K562 (cell line): ENCODE data around the gene UCHL5. TPM values are rescaled to one million over a fixed set of nuclear protein-coding genes. Genes with fewer than 3 reads are reported as not detected.

Source experiments
- BDP1 ChIP-seq: IDR thresholded peaks from 3 replicates; pipeline ENCODE4 v1.6.1; 2011; ENCODE audit not compliant: insufficient read length, insufficient read depth
- CBFB ChIP-seq: sonication (generic); formaldehyde crosslinking; IDR thresholded peaks from 2 replicates; pipeline ENCODE4 v1.4.0; 2020; ENCODE audit warnings: mild to moderate bottlenecking, missing genetic modification reagents
- FOXA1 ChIP-seq: fragments of 450-650 bp; IDR thresholded peaks from 2 replicates; pipeline ENCODE4 v1.6.1; 2016; ENCODE audit warnings: mild to moderate bottlenecking, borderline replicate concordance
- FOXA3 ChIP-seq, 2 experiments: fragments of 450-650 bp in 1 of 2; sonication (generic) in 1 of 2; formaldehyde crosslinking; IDR thresholded peaks in 1 of 2; conservative IDR thresholded peaks in 1 of 2; 2 replicates each; pipeline versions ENCODE4 v1.4.0 to v1.8.0; 2020 to 2022; ENCODE audit warnings: mild to moderate bottlenecking in 2 of 2, missing genetic modification reagents in 1 of 2
- GMEB1 ChIP-seq: fragments of 250-450 bp; sonication (Bioruptor Pico); IDR thresholded peaks from 2 replicates; pipeline ENCODE4 v1.4.0; 2020; ENCODE audit warnings: mild to moderate bottlenecking
- ILK ChIP-seq: fragments of 450-650 bp; IDR thresholded peaks from 2 replicates; pipeline ENCODE4 v1.6.1; 2016; ENCODE audit warnings: missing genetic modification characterization, low read depth, mild to moderate bottlenecking, missing compliant biosample characterization, moderate library complexity, borderline replicate concordance
- MAFG ChIP-seq: fragments of 450-650 bp; conservative IDR thresholded peaks from 2 replicates; pipeline ENCODE4 v1.6.1; 2016; ENCODE audit warnings: missing genetic modification characterization, missing compliant biosample characterization
- MYBL2 ChIP-seq, 2 experiments: fragments of 450-650 bp in 1 of 2; sonication (generic) in 1 of 2; formaldehyde crosslinking in 1 of 2; IDR thresholded peaks; 2 replicates each; pipeline versions ENCODE4 v1.6.1 to v1.8.1; 2017 to 2022; ENCODE audit warnings: borderline replicate concordance in 1 of 2, inconsistent platforms in 1 of 2, low read depth in 1 of 2, mild to moderate bottlenecking in 1 of 2, missing genetic modification reagents in 1 of 2, moderate library complexity in 1 of 2
- NFE2L1 ChIP-seq: fragments of 450-650 bp; IDR thresholded peaks from 2 replicates; pipeline ENCODE4 v1.6.1; 2016; ENCODE audit warnings: missing genetic modification characterization, low read depth, mild to moderate bottlenecking, missing compliant biosample characterization, moderate library complexity, borderline replicate concordance
- NFXL1 ChIP-seq: fragments of 450-650 bp; formaldehyde crosslinking; IDR thresholded peaks from 2 replicates; pipeline ENCODE4 v1.4.0; 2021; ENCODE audit warnings: mild to moderate bottlenecking
- PPARD ChIP-seq: fragments of 250-450 bp; sonication (Bioruptor Pico); IDR thresholded peaks from 2 replicates; pipeline ENCODE4 v1.8.0; 2022; ENCODE audit warnings: inconsistent platforms, mild to moderate bottlenecking, moderate library complexity
- RAD21 ChIP-seq, 2 experiments: fragments of 250-450 bp in 1 of 2; fragments of 450-650 bp in 1 of 2; sonication (Bioruptor Pico) in 1 of 2; formaldehyde crosslinking in 1 of 2; IDR thresholded peaks in 1 of 2; conservative IDR thresholded peaks in 1 of 2; 2 replicates each; pipeline versions ENCODE4 v1.4.0 to v1.8.0; 2020 to 2022; ENCODE audit warnings: mild to moderate bottlenecking in 2 of 2, moderate library complexity in 1 of 2
- ZKSCAN3 ChIP-seq: fragments of 250-450 bp; sonication (Bioruptor Pico); IDR thresholded peaks from 2 replicates; pipeline ENCODE4 v1.4.0; 2020
- ZNF124 ChIP-seq: sonication (generic); formaldehyde crosslinking; IDR thresholded peaks from 2 replicates; pipeline ENCODE4 v1.8.1; 2022; ENCODE audit warnings: missing genetic modification reagents
- ZNF197 ChIP-seq: fragments of 200-800 bp; sonication (Bioruptor generic); IDR thresholded peaks from 2 replicates; pipeline ENCODE4 v1.6.1; 2016; ENCODE audit warnings: low read depth, missing genetic modification characterization, missing compliant biosample characterization
- ZNF609 ChIP-seq: sonication (generic); formaldehyde crosslinking; IDR thresholded peaks from 2 replicates; pipeline ENCODE4 v1.8.1; 2023; ENCODE audit warnings: missing genetic modification reagents, mild to moderate bottlenecking, borderline replicate concordance
- ZNF639 ChIP-seq, 2 experiments: fragments of 200-800 bp in 1 of 2; sonication (Bioruptor generic) in 1 of 2; sonication (generic) in 1 of 2; formaldehyde crosslinking in 1 of 2; IDR thresholded peaks in 1 of 2; conservative IDR thresholded peaks in 1 of 2; 2 replicates each; pipeline versions ENCODE4 v1.5.0 to v1.6.1; 2016 to 2020; ENCODE audit warnings: missing compliant biosample characterization in 1 of 2, missing genetic modification characterization in 1 of 2, missing genetic modification reagents in 1 of 2
- ZSCAN29 ChIP-seq: fragments of 450-650 bp; IDR thresholded peaks from 2 replicates; pipeline ENCODE4 v1.6.1; 2017
- polyA plus RNA-seq, 8 experiments: library from polyadenylated mRNA; depleted of rRNA in 4 of 8; stranded (reverse) in 5 of 8; unstranded in 3 of 8; fragments of >200 nt; fragmentation: Nextera tagmentation in 2 of 8; fragmentation: Illumina TruSeq in 1 of 8; extraction: Ambion mirVana in 2 of 8; extraction: Trizol in 1 of 8; gene quantifications; 2 replicates each; pipeline versions ENCODE4 v1.2.1 to v1.2.3, GENCODE V29; 2011 to 2014; ENCODE audit warnings: inconsistent platforms in 1 of 8, missing spikeins in 1 of 8
- total RNA-seq, 7 experiments: library from RNA; depleted of rRNA in 6 of 7; stranded (reverse); fragments of >200 nt in 6 of 7; fragmentation: Illumina TruSeq in 2 of 7; extraction: Trizol in 2 of 7; gene quantifications; 2 replicates each; pipeline versions ENCODE4 v1.2.1 to v1.2.3, GENCODE V29; 2011 to 2021; ENCODE audit warnings: low replicate concordance in 1 of 7

Gene UCHL5
- total and polyA plus RNA-seq, 9 of the 15 experiments (the other 6 are each of a cell fraction or from before 2014, with no cell fraction given), result 61.0 to 206 (median 122) TPM

GRCh38 chr1:193058529-193059281, 455 bp downstream of the UCHL5 start (continued):
- TF ChIP-seq NFE2L1 (tag) (no peak), ZNF124 (CRISPR knock-in tag) (no peak), FOXA3 (CRISPR knock-in tag; conservative IDR thresholded peaks at IDR 0.05 in 1 of 2, IDR thresholded peaks at IDR 0.05 in 1 of 2) (no peak; a peak in 1 of 4 replicates), MYBL2 (IDR thresholded peaks at IDR 0.05; ENCODE audit: low read depth) (no peak), MYBL2 (CRISPR knock-in tag; IDR thresholded peaks at IDR 0.05; ENCODE audit: borderline replicate concordance) (no peak), RAD21 (CRISPR knock-in tag; conservative IDR thresholded peaks at IDR 0.05 in 1 of 2, IDR thresholded peaks at IDR 0.05 in 1 of 2) (no peak; a peak in 1 of 4 replicates), NFXL1 (0 out of 2 replicates have a peak, but pooled peaks have one; percentile 58), ZNF639 (CRISPR knock-in tag; conservative IDR thresholded peaks at IDR 0.05 in 1 of 2, IDR thresholded peaks at IDR 0.05 in 1 of 2) (no peak), MAFG (tag) (no peak), ZKSCAN3 (CRISPR knock-in tag) (no peak), ILK (tag) (no peak), BDP1 (no peak), ZNF197 (CRISPR knock-in tag) (no peak), ZNF609 (CRISPR knock-in tag) (no peak; the same call in 1 of the 2 replicates), GMEB1 (no peak), ZSCAN29 (peak; percentile 46; the same call in 1 of the 2 replicates), CBFB (CRISPR knock-in tag) (no peak), PPARD (CRISPR knock-in tag) (no peak), FOXA1 (no peak)
